ENCODE data around the gene MAGI1.

DNA sequence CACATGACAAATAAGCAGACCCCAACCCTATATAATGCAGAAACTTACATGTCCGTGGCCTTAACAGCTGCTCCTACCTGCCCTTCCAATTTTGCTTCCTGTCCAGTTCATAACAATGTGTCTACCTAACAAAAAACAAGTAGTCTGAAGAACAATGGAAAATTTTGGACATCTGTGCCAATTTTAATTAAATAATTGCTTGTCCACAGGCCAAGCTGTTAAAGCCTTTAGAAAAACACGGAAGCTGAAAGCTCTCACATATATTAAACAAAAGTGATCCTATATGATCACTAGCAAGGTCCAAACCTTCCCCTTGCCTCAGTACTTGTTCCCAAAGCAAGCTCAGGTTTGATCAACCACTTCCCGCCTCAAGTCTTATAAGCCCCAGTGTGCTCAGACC, 37.1 kb downstream of the MAGI1 start:
- TF ChIP-seq POLR2AphosphoS5 (IDR thresholded peaks at IDR 0.05; ENCODE audit: low read depth, low read length): no peak
- TF ChIP-seq YY1 (IDR thresholded peaks at IDR 0.05; ENCODE audit: low read depth): no peak
- TF ChIP-seq GABPA (IDR thresholded peaks at IDR 0.05; ENCODE audit: low read depth): no peak
- TF ChIP-seq TAF1 (IDR thresholded peaks at IDR 0.05; ENCODE audit: borderline replicate concordance, low read depth, low read length): no peak
- TF ChIP-seq, protein P1, sequence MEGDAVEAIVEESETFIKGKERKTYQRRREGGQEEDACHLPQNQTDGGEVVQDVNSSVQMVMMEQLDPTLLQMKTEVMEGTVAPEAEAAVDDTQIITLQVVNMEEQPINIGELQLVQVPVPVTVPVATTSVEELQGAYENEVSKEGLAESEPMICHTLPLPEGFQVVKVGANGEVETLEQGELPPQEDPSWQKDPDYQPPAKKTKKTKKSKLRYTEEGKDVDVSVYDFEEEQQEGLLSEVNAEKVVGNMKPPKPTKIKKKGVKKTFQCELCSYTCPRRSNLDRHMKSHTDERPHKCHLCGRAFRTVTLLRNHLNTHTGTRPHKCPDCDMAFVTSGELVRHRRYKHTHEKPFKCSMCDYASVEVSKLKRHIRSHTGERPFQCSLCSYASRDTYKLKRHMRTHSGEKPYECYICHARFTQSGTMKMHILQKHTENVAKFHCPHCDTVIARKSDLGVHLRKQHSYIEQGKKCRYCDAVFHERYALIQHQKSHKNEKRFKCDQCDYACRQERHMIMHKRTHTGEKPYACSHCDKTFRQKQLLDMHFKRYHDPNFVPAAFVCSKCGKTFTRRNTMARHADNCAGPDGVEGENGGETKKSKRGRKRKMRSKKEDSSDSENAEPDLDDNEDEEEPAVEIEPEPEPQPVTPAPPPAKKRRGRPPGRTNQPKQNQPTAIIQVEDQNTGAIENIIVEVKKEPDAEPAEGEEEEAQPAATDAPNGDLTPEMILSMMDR (IDR thresholded peaks at IDR 0.05): no peak
- TF ChIP-seq TCF12 (IDR thresholded peaks at IDR 0.05): no peak
- no peak for TF ChIP-seq NRF1 (IDR thresholded peaks at IDR 0.05; ENCODE audit: low read depth, low read length)
- TF ChIP-seq RAD21 (IDR thresholded peaks at IDR 0.05; ENCODE audit: low read length): no peak
- TF ChIP-seq, protein P2, sequence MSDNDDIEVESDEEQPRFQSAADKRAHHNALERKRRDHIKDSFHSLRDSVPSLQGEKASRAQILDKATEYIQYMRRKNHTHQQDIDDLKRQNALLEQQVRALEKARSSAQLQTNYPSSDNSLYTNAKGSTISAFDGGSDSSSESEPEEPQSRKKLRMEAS (IDR thresholded peaks at IDR 0.05; ENCODE audit: low read depth): no peak
- TF ChIP-seq JUND (IDR thresholded peaks at IDR 0.05): no peak
- TF ChIP-seq, protein P3, sequence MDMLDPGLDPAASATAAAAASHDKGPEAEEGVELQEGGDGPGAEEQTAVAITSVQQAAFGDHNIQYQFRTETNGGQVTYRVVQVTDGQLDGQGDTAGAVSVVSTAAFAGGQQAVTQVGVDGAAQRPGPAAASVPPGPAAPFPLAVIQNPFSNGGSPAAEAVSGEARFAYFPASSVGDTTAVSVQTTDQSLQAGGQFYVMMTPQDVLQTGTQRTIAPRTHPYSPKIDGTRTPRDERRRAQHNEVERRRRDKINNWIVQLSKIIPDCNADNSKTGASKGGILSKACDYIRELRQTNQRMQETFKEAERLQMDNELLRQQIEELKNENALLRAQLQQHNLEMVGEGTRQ (IDR thresholded peaks at IDR 0.05; ENCODE audit: borderline replicate concordance, low read depth, low read length): no peak
- TF ChIP-seq EP300 (IDR thresholded peaks at IDR 0.05; ENCODE audit: borderline replicate concordance in 1 of 2, low read depth in 1 of 2, low read length in 1 of 2): no peak
- TF ChIP-seq, protein P4, sequence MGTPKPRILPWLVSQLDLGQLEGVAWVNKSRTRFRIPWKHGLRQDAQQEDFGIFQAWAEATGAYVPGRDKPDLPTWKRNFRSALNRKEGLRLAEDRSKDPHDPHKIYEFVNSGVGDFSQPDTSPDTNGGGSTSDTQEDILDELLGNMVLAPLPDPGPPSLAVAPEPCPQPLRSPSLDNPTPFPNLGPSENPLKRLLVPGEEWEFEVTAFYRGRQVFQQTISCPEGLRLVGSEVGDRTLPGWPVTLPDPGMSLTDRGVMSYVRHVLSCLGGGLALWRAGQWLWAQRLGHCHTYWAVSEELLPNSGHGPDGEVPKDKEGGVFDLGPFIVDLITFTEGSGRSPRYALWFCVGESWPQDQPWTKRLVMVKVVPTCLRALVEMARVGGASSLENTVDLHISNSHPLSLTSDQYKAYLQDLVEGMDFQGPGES (IDR thresholded peaks at IDR 0.05; ENCODE audit: low read depth, low read length): no peak
- no peak for TF ChIP-seq RFX5 (IDR thresholded peaks at IDR 0.05; ENCODE audit: low read length)

Data from SK-N-SH (cell line).